HCT116 (cell line): ENCODE measurements around the gene FRMD3. TPM values are rescaled to one million over a fixed set of nuclear protein-coding genes. Genes with fewer than 3 reads are reported as not detected.

Source experiments
- ATAC-seq: fragments of 200-7000 bp; cut with Tn5 transposase; 2 replicates; pipeline ENCODE4 v1.9.1; 2020; ENCODE audit warnings: mild to moderate bottlenecking, moderate library complexity
- BruUV-seq: library from RNA; stranded (reverse); fragments of 400-500 nt; replicated peaks from 2 replicates; lab custom pipeline; 2021; lab: Mats Ljungman, UMichigan
- CTCF ChIA-PET: fragments of 300-600 bp; sonication (Branson Sonifier 250); formaldehyde crosslinking; loops from one replicate; lab custom pipeline; 2021; ENCODE audit warnings: antibody characterized with exemption; lab: Charles Lee
- POLR2A ChIA-PET: fragments of 300-600, 350-600 bp; sonication (Branson Sonifier 250); formaldehyde crosslinking; loops from one replicate; lab custom pipeline; 2021; ENCODE audit warnings: antibody characterized with exemption; lab: Charles Lee
- RAD21 ChIA-PET, 2 experiments: fragments of 300-600 bp; sonication (Branson Sonifier 250); formaldehyde crosslinking; loops; one replicate each; lab custom pipeline; 2023; ENCODE audit warnings: low total read pairs in 2 of 2; ENCODE audit not compliant: uncharacterized antibody in 2 of 2, unreplicated experiment in 2 of 2, low non-redundant PET in 1 of 2; lab: Charles Lee
- DNase-seq: peaks from one replicate; pipeline ENCODE4 v3.0.0-alpha.2; 2010; ENCODE audit warnings: low read depth, low spot score
- H2AFZ ChIP-seq: fragments of 200-600 bp; shearing (Covaris generic), sonication (generic); 2 replicates; pipeline ENCODE4 v1.6.1; 2017; ENCODE audit warnings: low read depth, mixed run types, mixed read lengths, antibody characterized with exemption, low read length; ENCODE audit not compliant: poor library complexity, severe bottlenecking
- H3K27ac ChIP-seq: 2 replicates; pipeline ENCODE4 v1.5.1; 2012; ENCODE audit warnings: low read depth, low read length
- H3K27me3 ChIP-seq: fragments of 200-600 bp; sonication (generic); 2 replicates; pipeline ENCODE4 v1.6.1; 2016; ENCODE audit warnings: mixed run types, low read length, mixed read lengths; ENCODE audit not compliant: insufficient read depth
- H3K36me3 ChIP-seq, 2 experiments: fragments of 200-500 bp in 1 of 2; fragments of 200-600 bp in 1 of 2; sonication (Bioruptor generic) in 1 of 2; sonication (generic) in 1 of 2; 2 replicates each; pipeline versions ENCODE4 v1.5.1 to v1.6.1; 2014 to 2016; ENCODE audit warnings: low read length in 2 of 2, inconsistent platforms in 1 of 2, mixed read lengths in 1 of 2, mixed run types in 1 of 2; ENCODE audit not compliant: insufficient read depth in 2 of 2, control insufficient read depth in 1 of 2
- H3K4me1 ChIP-seq, 2 experiments: fragments of 200-600 bp in 1 of 2; sonication (generic) in 1 of 2; 2 replicates each; pipeline versions ENCODE4 v1.5.1 to v1.6.1; 2012 to 2017; ENCODE audit warnings: low read length in 2 of 2, inconsistent platforms in 1 of 2, mild to moderate bottlenecking in 1 of 2, mixed read lengths in 1 of 2, mixed run types in 1 of 2, moderate library complexity in 1 of 2; ENCODE audit not compliant: insufficient read depth in 2 of 2, control insufficient read depth in 1 of 2
- H3K4me2 ChIP-seq: fragments of 200-600 bp; sonication (generic); 2 replicates; pipeline ENCODE4 v1.6.1; 2017; ENCODE audit warnings: mixed run types, low read length, mixed read lengths
- H3K4me3 ChIP-seq, 2 experiments: fragments of 200-600 bp in 1 of 2; sonication (generic) in 1 of 2; replicated peaks in 1 of 2; 2 replicates each; pipeline ENCODE4 v1.5.1; 2011 to 2016; ENCODE audit warnings: low read length in 2 of 2, control low read depth in 1 of 2, low read depth in 1 of 2, mild to moderate bottlenecking in 1 of 2, mixed read lengths in 1 of 2, mixed run types in 1 of 2
- H3K79me2 ChIP-seq: fragments of 200-600 bp; sonication (generic); 2 replicates; pipeline ENCODE4 v1.6.1; 2017; ENCODE audit warnings: mild to moderate bottlenecking, mixed run types, low read length, moderate library complexity, mixed read lengths; ENCODE audit not compliant: insufficient read depth
- H3K9ac ChIP-seq: fragments of 200-600 bp; sonication (generic); 2 replicates; pipeline ENCODE4 v1.6.1; 2016; ENCODE audit warnings: low read length, mixed read lengths
- H3K9me2 ChIP-seq: fragments of 200-600 bp; sonication (generic), shearing (Covaris generic); 2 replicates; pipeline ENCODE4 v1.6.1; 2017; ENCODE audit warnings: mixed run types, mild to moderate bottlenecking, moderate library complexity; ENCODE audit not compliant: insufficient read depth
- H3K9me3 ChIP-seq, 2 experiments: fragments of 200-500 bp in 1 of 2; fragments of 200-600 bp in 1 of 2; sonication (Bioruptor generic) in 1 of 2; sonication (generic) in 1 of 2; 2 replicates each; pipeline ENCODE4 v1.6.1; 2014 to 2017; ENCODE audit warnings: low read length in 2 of 2, mixed read lengths in 2 of 2, inconsistent platforms in 1 of 2, low read depth in 1 of 2, mild to moderate bottlenecking in 1 of 2, mixed run types in 1 of 2, moderate library complexity in 1 of 2; ENCODE audit not compliant: control insufficient read depth in 1 of 2, insufficient read depth in 1 of 2
- H4K20me1 ChIP-seq: fragments of 200-600 bp; sonication (generic), shearing (Covaris generic); 2 replicates; pipeline ENCODE4 v1.6.1; 2017; ENCODE audit warnings: mixed run types, mild to moderate bottlenecking, moderate library complexity; ENCODE audit not compliant: insufficient read depth
- CBX3 ChIP-seq: IDR thresholded peaks from 2 replicates; pipeline ENCODE4 v1.6.1; 2012; ENCODE audit warnings: low read depth
- CEBPB ChIP-seq: IDR thresholded peaks from 2 replicates; pipeline ENCODE4 v1.6.1; 2012; ENCODE audit warnings: low read depth
- EZH2phosphoT487 ChIP-seq: fragments of 200-600 bp; IDR thresholded peaks from 2 replicates; pipeline ENCODE4 v1.6.1; 2018; ENCODE audit warnings: antibody characterized with exemption, borderline replicate concordance
- JUND ChIP-seq: IDR thresholded peaks from 2 replicates; pipeline ENCODE4 v1.6.1; 2012
- POLR2A ChIP-seq: IDR thresholded peaks from 2 replicates; pipeline ENCODE4 v1.7.0; 2011; ENCODE audit warnings: borderline replicate concordance; ENCODE audit not compliant: insufficient read depth, insufficient read length; ENCODE audit errors: extremely low read depth
- POLR2AphosphoS5 ChIP-seq: IDR thresholded peaks from 2 replicates; pipeline ENCODE4 v1.6.1; 2011; ENCODE audit warnings: mild to moderate bottlenecking, low read depth, low read length, moderate library complexity
- REST ChIP-seq: IDR thresholded peaks from 2 replicates; pipeline ENCODE4 v1.6.1; 2012; ENCODE audit warnings: low read depth
- SRF ChIP-seq: IDR thresholded peaks from 2 replicates; pipeline ENCODE4 v1.6.1; 2012; ENCODE audit warnings: low read depth
- TCF7L2 ChIP-seq: IDR thresholded peaks from 2 replicates; pipeline ENCODE4 v1.7.0; 2011; ENCODE audit warnings: borderline replicate concordance, inconsistent platforms; ENCODE audit not compliant: insufficient read depth, insufficient read length; ENCODE audit errors: extremely low read depth
- YY1 ChIP-seq: IDR thresholded peaks from 2 replicates; pipeline ENCODE4 v1.6.1; 2011; ENCODE audit warnings: low read length, low read depth, moderate library complexity, mild to moderate bottlenecking; ENCODE audit not compliant: insufficient replicate concordance; ENCODE audit errors: extremely low read depth
- ZFX ChIP-seq: fragments of 450-650 bp; IDR thresholded peaks from 2 replicates; pipeline ENCODE4 v1.6.1; 2017
- intact Hi-C: fragments of 100-400 bp; cut with micrococcal nuclease; formaldehyde crosslinking; loops from 2 replicates; pipeline ENCODE4 v1.10.0; 2022
- total RNA-seq: library from RNA; stranded (reverse); gene quantifications from one replicate; pipeline ENCODE4 v1.2.1, GENCODE V29; 2021; ENCODE audit not compliant: unreplicated experiment
- TF ChIP-seq, protein P1 (sequence below): IDR thresholded peaks from 2 replicates; pipeline ENCODE4 v1.6.1; 2012
- TF ChIP-seq, protein P2 (sequence below): IDR thresholded peaks from 2 replicates; pipeline ENCODE4 v1.6.1; 2012
- TF ChIP-seq, protein P3 (sequence below): IDR thresholded peaks from 2 replicates; pipeline ENCODE4 v1.6.1; 2011; ENCODE audit warnings: mild to moderate bottlenecking, low read length, moderate library complexity; ENCODE audit not compliant: insufficient replicate concordance; ENCODE audit errors: extremely low read depth

Gene FRMD3
- total RNA-seq, 1 experiment from 2014 or later = 0.89 TPM

GRCh38 chr9:83280268-83280667 lies 257.9 kb downstream of the FRMD3 start:
- H3K4me2 ChIP-seq = no peak overlapping the region
- no peaks in the 10 kb centered on the region for H3K36me3 ChIP-seq
- ChIA-PET RAD21 (no interaction called here), CTCF (no interaction called here), POLR2A (no interaction called here)
- H3K27me3 ChIP-seq = no peaks in the 10 kb centered on the region
- peaks cover 3 to 5% of the 10 kb centered on the region in 2 experiments; a peak in 2 of 4 replicates for H3K4me1 ChIP-seq
- intact Hi-C loops = no loop called here
- DNase-seq = no peak
- H3K9me3 ChIP-seq = no peaks in the 10 kb centered on the region
- no peak overlapping the region for H3K9ac ChIP-seq
- H4K20me1 ChIP-seq = no peaks in the 10 kb centered on the region
- TF ChIP-seq, protein P1, sequence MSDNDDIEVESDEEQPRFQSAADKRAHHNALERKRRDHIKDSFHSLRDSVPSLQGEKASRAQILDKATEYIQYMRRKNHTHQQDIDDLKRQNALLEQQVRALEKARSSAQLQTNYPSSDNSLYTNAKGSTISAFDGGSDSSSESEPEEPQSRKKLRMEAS = no peak
- TF ChIP-seq JUND (no peak), POLR2A (no peak), POLR2AphosphoS5 (no peak), SRF (no peak), ZFX (no peak), YY1 (no peak)
- TF ChIP-seq, protein P2, sequence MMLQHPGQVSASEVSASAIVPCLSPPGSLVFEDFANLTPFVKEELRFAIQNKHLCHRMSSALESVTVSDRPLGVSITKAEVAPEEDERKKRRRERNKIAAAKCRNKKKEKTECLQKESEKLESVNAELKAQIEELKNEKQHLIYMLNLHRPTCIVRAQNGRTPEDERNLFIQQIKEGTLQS = no peak
- BruUV-seq = no TSS peak
- H2AFZ ChIP-seq = no peak overlapping the region
- H3K27ac ChIP-seq = no peak overlapping the region
- H3K9me2 ChIP-seq = no peaks in the 10 kb centered on the region
- no peak for ATAC-seq
- no peak overlapping the region for H3K4me3 ChIP-seq
- no peaks in the 10 kb centered on the region for H3K79me2 ChIP-seq

DNA sequence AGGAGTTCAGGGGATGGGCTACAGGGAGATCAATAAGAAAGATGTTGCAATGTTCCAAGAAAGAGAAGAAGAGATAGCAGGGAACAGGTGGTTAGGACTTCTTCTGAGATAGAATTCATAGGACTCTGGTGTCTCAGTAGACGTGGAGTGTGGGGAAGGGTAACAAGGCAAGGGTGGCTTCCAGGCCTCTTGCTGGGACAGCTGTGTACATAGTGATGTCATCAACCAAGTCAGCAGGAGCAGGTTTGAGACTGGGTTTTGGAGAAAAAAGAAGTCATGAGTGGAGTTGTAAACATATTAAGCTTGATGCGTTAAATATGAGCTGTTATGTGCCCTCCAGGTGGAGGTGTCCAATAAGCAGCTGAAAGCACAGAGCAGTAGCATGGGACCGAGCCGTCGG lies 263.4 kb downstream of the FRMD3 start:
- no peak overlapping the region for H2AFZ ChIP-seq
- BruUV-seq = no TSS peak
- POLR2A ChIA-PET = no interaction called here
- H3K79me2 ChIP-seq = no peaks in the 10 kb centered on the region
- H3K4me3 ChIP-seq = no peak overlapping the region
- no peaks in the 10 kb centered on the region for H4K20me1 ChIP-seq
- no peak for ATAC-seq
- H3K27ac ChIP-seq = no peak overlapping the region
- H3K27me3 ChIP-seq = no peaks in the 10 kb centered on the region
- DNase-seq = no peak
- no peaks in the 10 kb centered on the region for H3K9me3 ChIP-seq
- CTCF ChIA-PET = no interaction called here
- no peak overlapping the region for H3K4me2 ChIP-seq
- RAD21 ChIA-PET = no interaction called here
- no peak overlapping the region for H3K9ac ChIP-seq
- H3K9me2 ChIP-seq = no peaks in the 10 kb centered on the region
- intact Hi-C loops = no loop called here
- no peaks in the 10 kb centered on the region for H3K4me1 ChIP-seq
- H3K36me3 ChIP-seq = no peaks in the 10 kb centered on the region
- TF ChIP-seq, protein P3, sequence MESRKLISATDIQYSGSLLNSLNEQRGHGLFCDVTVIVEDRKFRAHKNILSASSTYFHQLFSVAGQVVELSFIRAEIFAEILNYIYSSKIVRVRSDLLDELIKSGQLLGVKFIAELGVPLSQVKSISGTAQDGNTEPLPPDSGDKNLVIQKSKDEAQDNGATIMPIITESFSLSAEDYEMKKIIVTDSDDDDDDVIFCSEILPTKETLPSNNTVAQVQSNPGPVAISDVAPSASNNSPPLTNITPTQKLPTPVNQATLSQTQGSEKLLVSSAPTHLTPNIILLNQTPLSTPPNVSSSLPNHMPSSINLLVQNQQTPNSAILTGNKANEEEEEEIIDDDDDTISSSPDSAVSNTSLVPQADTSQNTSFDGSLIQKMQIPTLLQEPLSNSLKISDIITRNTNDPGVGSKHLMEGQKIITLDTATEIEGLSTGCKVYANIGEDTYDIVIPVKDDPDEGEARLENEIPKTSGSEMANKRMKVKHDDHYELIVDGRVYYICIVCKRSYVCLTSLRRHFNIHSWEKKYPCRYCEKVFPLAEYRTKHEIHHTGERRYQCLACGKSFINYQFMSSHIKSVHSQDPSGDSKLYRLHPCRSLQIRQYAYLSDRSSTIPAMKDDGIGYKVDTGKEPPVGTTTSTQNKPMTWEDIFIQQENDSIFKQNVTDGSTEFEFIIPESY = no peak
- TF ChIP-seq EZH2phosphoT487 = no peak
- TF ChIP-seq, protein P1 = no peak
- TF ChIP-seq REST = no peak
- no peak for TF ChIP-seq TCF7L2
- no peak for TF ChIP-seq CBX3
- TF ChIP-seq POLR2AphosphoS5 = no peak
- no peak for TF ChIP-seq JUND
- TF ChIP-seq, protein P2 = no peak
- TF ChIP-seq CEBPB = no peak
